HAP-1 (cell line): ENCODE measurements around the gene CPHXL2.

ENCODE experiments used
- DNase-seq, 2 experiments: peaks; one replicate each; pipeline ENCODE4 v3.0.0-alpha.2; 2016 to 2020; ENCODE audit warnings: low spot score in 2 of 2
- H3K27me3 ChIP-seq: fragments of 250-450 bp; sonication (Bioruptor Pico); 2 replicates; pipeline ENCODE4 v1.5.1; 2020; ENCODE audit warnings: low read depth, mild to moderate bottlenecking, moderate library complexity
- H3K36me3 ChIP-seq: fragments of 250-450 bp; sonication (Bioruptor Pico); replicated peaks from 2 replicates; pipeline ENCODE4 v1.5.1; 2020; ENCODE audit warnings: mild to moderate bottlenecking
- H3K4me1 ChIP-seq: fragments of 250-450 bp; sonication (Bioruptor Pico); 2 replicates; pipeline ENCODE4 v1.5.1; 2020; ENCODE audit warnings: mild to moderate bottlenecking
- H3K4me3 ChIP-seq: fragments of 250-450 bp; sonication (Bioruptor Pico); 2 replicates; pipeline ENCODE4 v1.5.1; 2020; ENCODE audit warnings: mild to moderate bottlenecking, moderate library complexity
- H3K9me3 ChIP-seq: fragments of 250-450 bp; sonication (Bioruptor Pico); 2 replicates; pipeline ENCODE4 v1.5.1; 2020; ENCODE audit warnings: mild to moderate bottlenecking, moderate library complexity
- in situ Hi-C: fragments of 300-500 bp; cut with MboI; formaldehyde crosslinking; loops from 3 replicates; pipeline ENCODE4 v1.14.3; 2020; ENCODE audit warnings: low sequenced_read_pairs, inconsistent platforms, mixed read lengths

CPHXL2 gene

DNA sequence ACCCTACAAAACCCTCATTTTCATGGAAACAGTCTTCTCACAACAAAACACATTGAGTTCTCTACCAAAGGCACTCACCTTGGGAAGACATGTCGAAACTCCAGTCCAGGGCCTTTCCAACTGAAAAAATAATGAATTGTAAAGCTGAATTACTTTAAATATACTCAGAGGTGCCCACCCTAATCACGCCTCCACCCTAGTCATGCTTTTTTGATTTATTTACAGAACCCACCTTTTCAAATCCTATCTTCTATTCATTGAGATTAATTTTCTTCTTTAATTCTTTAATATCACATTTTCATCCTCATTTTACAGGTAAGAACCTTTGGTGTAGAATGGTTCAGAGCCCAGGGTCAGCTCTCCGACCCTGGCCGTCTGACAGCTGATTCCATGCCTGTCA, at the start of gene CPHXL2:
TSS of gene CPHXL2 (minus strand) at position 101 of the 400 bp plus-strand sequence. CDS start at position 91, 10 bp downstream.
- Histone ChIP-seq H3K4me3 (no peak within 1 kb of the TSS), H3K9me3 (no peaks in the 10 kb centered on the region), H3K27me3 (no peaks in the 10 kb centered on the region), H3K4me1 (no peaks in the 10 kb centered on the region), H3K36me3 (no peaks in the 10 kb centered on the region)
- DNase-seq: no peak
- in situ Hi-C loops: no loop called here

DNA sequence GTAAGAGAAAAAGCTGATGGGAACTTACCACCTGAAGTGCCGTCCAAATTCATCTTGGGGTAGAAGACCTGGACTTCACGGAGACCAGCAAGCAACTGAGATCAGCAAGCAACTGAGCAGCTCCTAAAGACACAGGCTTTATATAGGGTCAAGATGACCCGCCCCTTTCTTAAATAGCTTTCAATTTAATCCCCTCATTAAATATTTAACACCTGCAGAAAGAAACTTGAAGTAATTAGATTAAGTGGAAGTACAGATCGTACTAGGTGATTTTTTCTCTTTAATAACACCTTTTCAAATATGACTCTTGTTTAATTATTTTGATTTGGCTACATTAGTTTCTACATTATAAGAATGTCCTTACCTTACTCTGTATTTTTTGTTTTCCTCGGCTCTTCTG, 49.6 kb upstream of the CPHXL2 start, which contains the start of gene CPHXL:
TSS of gene CPHXL (minus strand) at position 101 of the 400 bp plus-strand sequence. CDS start at position 53, 48 bp downstream.
- Histone ChIP-seq H3K4me1 (no peaks in the 10 kb centered on the region), H3K9me3 (no peaks in the 10 kb centered on the region), H3K36me3 (no peaks in the 10 kb centered on the region), H3K4me3 (no peak within 1 kb of the TSS), H3K27me3 (no peaks in the 10 kb centered on the region)
- DNase-seq: no peak
- in situ Hi-C loops: no loop called here

DNA sequence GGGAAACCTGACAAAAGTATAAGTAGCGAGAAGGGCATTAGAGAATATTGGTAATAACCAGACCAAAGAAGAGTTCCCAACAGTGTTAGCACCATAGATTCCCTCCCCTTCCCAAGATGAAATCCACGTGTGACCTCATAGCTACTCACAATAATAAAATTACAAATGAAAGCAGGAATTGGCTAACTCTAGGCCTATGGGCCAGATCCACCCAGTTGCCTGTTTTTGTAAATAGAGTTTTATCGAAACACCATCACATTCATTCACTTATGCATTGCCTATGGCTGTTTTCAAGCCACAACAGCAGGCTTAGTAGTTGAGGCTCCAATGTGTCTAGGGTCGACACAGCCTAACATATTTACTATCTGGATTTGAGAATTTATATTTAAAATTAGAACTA, 41.6 kb upstream of the CPHXL2 start:
- H3K27me3 ChIP-seq: no peaks in the 10 kb centered on the region
- no peaks in the 10 kb centered on the region for H3K9me3 ChIP-seq
- no peak for DNase-seq
- no peaks in the 10 kb centered on the region for H3K36me3 ChIP-seq
- no peaks in the 10 kb centered on the region for H3K4me1 ChIP-seq
- in situ Hi-C loops: no loop called here
- no peak overlapping the region for H3K4me3 ChIP-seq

DNA sequence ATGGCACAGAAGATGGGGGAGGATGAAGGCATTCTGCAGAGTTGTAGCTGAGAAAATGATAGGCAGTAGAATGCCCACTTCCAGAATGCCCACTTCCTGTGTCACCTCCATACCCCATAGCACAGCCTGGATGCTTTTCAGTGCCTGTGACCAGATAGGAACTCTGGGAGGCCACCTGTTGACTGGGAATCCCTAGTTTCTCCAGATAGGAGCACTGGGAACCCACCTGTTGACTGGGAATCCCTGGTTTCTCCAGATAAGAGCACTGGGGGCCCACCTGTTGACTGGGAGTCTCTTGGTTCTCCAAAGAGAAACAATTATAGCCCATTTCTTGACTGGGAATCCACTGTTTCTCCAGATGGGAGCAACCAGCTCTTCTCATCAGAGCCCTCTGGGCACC, 37.9 kb upstream of the CPHXL2 start:
- no peaks in the 10 kb centered on the region for H3K4me1 ChIP-seq
- in situ Hi-C loops: no loop called here
- H3K9me3 ChIP-seq: no peaks in the 10 kb centered on the region
- no peaks in the 10 kb centered on the region for H3K36me3 ChIP-seq
- no peak overlapping the region for H3K4me3 ChIP-seq
- H3K27me3 ChIP-seq: no peaks in the 10 kb centered on the region; the same call in 1 of the 2 replicates
- DNase-seq: no peak

DNA sequence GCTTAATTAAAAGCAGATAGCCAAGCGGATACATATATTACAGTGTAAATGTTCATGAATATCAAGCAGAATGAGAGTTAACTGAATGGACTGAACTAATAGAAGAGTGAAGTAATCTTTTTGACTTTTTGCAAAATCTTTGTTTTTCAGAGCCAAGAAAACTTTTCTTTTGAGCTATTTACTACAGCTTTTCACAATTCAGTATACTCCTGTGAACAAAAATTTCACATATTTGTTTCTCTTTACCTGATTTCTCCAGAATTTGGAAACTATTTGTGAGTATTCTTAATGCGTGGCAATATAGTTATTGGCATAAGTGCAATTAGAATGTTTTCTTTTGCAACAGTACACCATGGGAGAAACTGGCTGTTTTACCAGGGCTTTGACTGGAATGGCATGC, 33.5 kb upstream of the CPHXL2 start:
- in situ Hi-C loops: no loop called here
- no peaks in the 10 kb centered on the region for H3K36me3 ChIP-seq
- H3K9me3 ChIP-seq: no peaks in the 10 kb centered on the region
- no peak overlapping the region for H3K4me3 ChIP-seq
- H3K4me1 ChIP-seq: no peaks in the 10 kb centered on the region
- peaks cover 6% of the 10 kb centered on the region for H3K27me3 ChIP-seq
- DNase-seq: no peak

DNA sequence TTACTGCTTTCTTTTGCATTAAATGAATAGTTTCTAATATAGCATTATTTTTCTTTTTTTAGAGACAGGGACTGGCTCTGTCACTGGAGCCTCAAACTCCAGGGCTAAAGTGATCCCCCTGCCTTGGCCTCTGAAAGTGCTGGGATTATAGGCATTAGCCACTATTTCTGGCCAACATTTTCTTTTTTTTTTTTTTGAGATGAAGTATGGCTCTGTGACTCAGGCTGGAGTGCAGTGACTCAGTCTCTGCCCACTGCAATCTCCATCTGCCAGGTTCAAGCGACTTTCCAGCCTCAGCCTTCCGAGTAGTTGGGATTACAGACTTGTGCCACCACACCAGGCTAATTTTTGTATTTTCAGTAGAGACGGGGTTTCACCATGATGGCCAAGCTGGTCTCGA, 26.5 kb upstream of the CPHXL2 start:
- no peak for DNase-seq
- in situ Hi-C loops: no loop called here
- H3K27me3 ChIP-seq: no peaks in the 10 kb centered on the region

DNA sequence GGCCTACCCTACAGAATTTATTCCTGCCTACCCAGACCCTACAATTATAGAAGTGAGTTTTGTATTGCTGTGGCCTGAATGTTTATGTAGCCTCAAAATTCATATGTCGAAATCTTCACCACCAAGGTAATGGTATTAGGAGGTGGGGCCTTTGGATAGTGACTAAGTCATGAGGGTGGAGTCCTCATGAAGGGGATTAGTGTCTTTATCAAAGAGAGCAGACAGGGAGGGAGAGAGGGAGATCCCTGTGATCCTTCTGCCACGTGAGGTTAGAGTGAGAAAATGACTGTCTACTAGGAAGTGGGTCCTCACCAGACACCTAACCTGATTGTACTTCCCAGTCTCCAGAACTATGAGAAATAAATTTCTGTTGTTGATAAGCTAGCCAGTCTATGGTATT, 25.4 kb upstream of the CPHXL2 start:
- Histone ChIP-seq H3K36me3 (no peaks in the 10 kb centered on the region), H3K27me3 (no peaks in the 10 kb centered on the region), H3K4me3 (no peak overlapping the region), H3K4me1 (no peaks in the 10 kb centered on the region), H3K9me3 (no peaks in the 10 kb centered on the region)
- in situ Hi-C loops: no loop called here
- DNase-seq: no peak

More for the DNA sequence above, 26.5 kb upstream of the CPHXL2 start:
- Histone ChIP-seq H3K4me3 (no peak overlapping the region), H3K36me3 (no peaks in the 10 kb centered on the region), H3K9me3 (no peaks in the 10 kb centered on the region), H3K4me1 (no peaks in the 10 kb centered on the region)

DNA sequence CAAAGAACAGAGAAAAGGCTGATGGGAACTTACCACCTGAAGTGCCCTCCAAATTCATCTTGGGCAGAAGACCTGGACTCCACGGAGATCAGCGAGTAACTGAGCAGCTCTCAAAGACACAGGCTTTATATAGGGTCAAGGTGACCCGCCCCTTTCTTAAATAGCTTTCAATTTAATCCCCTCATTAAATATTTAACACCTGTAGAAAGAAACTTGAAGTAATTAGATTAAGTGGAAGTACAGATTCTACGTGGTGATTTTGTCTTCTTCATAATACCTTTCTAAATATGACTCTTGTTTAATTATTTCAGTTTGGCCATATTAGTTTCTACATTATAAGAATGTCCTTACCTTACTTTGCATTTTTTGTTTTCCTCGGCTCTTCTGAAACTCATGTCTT, 24.6 kb upstream of the CPHXL2 start, which contains the start of gene DUXB:
TSS of gene DUXB (minus strand) at position 101 of the 400 bp plus-strand sequence. CDS start at position 58, 43 bp downstream.
- H3K9me3 ChIP-seq: no peaks in the 10 kb centered on the region
- in situ Hi-C loops: no loop called here
- no peaks in the 10 kb centered on the region for H3K27me3 ChIP-seq
- no peak within 1 kb of the TSS for H3K4me3 ChIP-seq
- DNase-seq: no peak
- no peaks in the 10 kb centered on the region for H3K36me3 ChIP-seq
- H3K4me1 ChIP-seq: no peaks in the 10 kb centered on the region

DNA sequence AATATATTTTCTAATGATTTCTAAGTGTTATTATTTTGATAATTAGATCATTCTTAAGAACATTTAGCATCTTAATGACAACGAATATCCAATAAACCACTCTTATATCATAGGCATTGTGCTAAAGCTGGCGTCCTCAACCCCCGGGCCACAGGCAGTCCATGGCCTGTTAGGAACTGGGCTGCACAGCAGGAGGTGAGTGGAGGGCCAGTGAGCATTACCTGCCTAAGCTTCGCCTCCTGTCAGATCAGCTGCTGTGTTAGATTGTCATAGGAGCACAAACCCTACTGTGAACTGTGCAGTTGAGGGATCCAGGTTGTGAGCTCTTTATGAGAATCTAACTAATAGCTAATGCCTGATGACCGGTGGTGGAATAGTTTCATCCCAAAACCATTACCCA, 20.8 kb upstream of the CPHXL2 start:
- in situ Hi-C loops: no loop called here
- H3K27me3 ChIP-seq: no peaks in the 10 kb centered on the region
- no peaks in the 10 kb centered on the region for H3K4me1 ChIP-seq
- H3K4me3 ChIP-seq: no peak overlapping the region
- no peak for DNase-seq
- H3K9me3 ChIP-seq: no peaks in the 10 kb centered on the region
- no peaks in the 10 kb centered on the region for H3K36me3 ChIP-seq

DNA sequence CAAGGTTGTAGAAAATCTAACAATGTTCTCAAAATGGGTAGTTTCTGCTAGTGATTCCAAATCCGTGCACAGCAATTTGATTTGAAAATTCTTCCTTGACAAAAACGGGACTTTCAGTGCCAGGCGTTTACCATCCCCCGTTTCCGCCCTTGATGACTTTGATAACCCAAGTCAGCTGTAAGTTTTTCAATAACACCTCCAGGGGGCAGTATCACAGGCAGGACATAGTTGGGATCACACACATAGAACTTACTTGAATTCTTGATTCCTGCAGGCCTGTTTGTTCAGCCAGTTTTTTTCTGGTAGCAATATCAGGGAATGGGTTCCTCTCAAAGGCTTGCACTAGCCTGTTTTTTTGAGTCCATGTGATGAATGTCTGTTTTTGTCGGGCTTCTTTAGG, 18.9 kb upstream of the CPHXL2 start:
- no peaks in the 10 kb centered on the region for H3K9me3 ChIP-seq
- no peaks in the 10 kb centered on the region for H3K4me1 ChIP-seq
- no peaks in the 10 kb centered on the region for H3K36me3 ChIP-seq
- peak in 1 of 2 experiments; percentile 12 for DNase-seq
- in situ Hi-C loops: no loop called here
- no peak overlapping the region for H3K4me3 ChIP-seq
- no peaks in the 10 kb centered on the region for H3K27me3 ChIP-seq

DNA sequence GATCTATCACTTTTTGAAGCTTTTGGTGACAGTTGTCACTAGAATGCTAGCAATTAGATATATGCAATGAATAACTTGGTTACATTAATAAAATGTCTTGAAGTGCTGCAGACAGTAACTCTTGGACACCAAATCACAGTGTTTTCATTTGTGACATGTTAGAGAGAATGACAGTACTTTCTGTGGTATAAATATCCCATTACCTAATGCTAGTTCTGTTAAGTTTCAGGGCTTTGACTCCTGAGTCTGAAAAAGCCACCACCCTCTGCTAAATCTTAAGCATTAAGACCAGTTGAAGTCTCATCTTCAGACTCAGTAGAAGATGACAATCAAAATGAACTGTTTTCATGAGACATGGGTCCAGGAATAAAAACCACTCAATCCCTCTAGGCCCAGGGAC, 10.6 kb upstream of the CPHXL2 start:
- DNase-seq: no peak

DNA sequence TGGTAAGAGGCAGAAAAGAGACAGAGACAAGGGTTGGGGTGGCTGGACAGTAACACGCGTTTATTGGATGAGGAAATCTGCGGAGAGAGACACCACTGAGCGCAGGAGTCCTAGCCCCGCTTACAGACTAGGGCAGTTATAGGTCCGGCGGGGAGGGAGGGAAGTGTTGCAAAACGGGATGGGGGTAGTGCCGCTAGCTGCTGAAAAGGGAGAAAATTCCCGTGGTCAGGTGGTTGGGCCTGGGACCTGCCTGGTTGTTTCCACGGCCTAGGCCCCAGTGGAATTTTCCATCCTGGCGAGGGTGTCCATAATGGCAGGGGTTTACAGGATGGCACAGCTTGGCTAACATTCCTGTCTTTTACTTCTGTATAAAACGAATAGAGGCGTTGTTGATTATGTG, 5.5 kb upstream of the CPHXL2 start:
- no peaks in the 10 kb centered on the region for H3K36me3 ChIP-seq
- in situ Hi-C loops: no loop called here
- H3K4me3 ChIP-seq: no peak overlapping the region
- H3K9me3 ChIP-seq: no peaks in the 10 kb centered on the region; the same call in 1 of the 2 replicates
- no peaks in the 10 kb centered on the region for H3K27me3 ChIP-seq
- DNase-seq: no peak
- no peaks in the 10 kb centered on the region for H3K4me1 ChIP-seq

More for the DNA sequence above, 10.6 kb upstream of the CPHXL2 start:
- Histone ChIP-seq H3K27me3 (no peaks in the 10 kb centered on the region), H3K4me3 (no peak overlapping the region), H3K4me1 (no peaks in the 10 kb centered on the region), H3K36me3 (no peaks in the 10 kb centered on the region), H3K9me3 (no peaks in the 10 kb centered on the region; the same call in 1 of the 2 replicates)
- in situ Hi-C loops: no loop called here

DNA sequence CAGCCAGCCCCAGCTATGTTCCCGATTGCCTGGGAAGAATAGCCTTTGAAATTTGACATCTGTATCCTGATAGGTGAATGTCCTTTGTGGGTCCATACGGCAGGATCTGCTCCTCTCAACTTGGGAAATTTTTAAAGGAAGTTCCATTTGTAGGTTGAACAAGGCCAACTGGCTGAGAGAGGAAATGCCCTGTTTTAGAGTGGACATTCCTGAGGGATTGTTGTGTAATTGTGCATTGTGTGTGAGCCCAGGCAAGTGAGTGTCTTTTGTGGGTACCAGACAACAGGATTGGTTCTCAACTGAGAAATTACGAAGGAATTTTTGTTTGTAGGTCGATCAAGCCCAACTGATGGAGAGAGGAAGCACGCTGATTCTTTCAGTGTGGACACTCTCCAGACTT, 2.6 kb upstream of the CPHXL2 start:
- no peak for DNase-seq
- Histone ChIP-seq H3K9me3 (no peaks in the 10 kb centered on the region; the same call in 1 of the 2 replicates), H3K4me3 (no peak overlapping the region), H3K4me1 (no peaks in the 10 kb centered on the region), H3K36me3 (no peaks in the 10 kb centered on the region), H3K27me3 (no peaks in the 10 kb centered on the region)
- in situ Hi-C loops: no loop called here

DNA sequence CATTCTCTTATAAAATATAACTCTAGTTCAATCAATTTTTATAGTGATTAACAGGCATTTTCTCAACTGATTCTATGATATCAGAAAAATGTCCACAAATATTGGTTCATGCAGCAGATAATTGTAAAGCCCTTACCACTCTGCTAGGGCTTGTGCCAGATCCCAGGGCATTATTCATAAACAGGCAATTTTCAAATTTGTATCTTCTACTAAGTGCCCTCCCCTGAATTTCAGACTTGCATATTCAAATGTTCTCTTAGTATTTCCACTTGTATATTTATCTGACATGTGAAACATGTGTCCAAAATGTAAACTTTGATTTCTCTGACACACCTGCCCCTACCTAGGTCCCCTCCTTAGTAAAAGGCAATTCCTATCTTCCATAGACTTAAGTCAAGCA, 9.3 kb downstream of the CPHXL2 start:
- Histone ChIP-seq H3K36me3 (no peaks in the 10 kb centered on the region), H3K4me3 (no peak overlapping the region), H3K27me3 (no peaks in the 10 kb centered on the region), H3K9me3 (no peaks in the 10 kb centered on the region), H3K4me1 (no peaks in the 10 kb centered on the region)
- DNase-seq: no peak
- in situ Hi-C loops: no loop called here

DNA sequence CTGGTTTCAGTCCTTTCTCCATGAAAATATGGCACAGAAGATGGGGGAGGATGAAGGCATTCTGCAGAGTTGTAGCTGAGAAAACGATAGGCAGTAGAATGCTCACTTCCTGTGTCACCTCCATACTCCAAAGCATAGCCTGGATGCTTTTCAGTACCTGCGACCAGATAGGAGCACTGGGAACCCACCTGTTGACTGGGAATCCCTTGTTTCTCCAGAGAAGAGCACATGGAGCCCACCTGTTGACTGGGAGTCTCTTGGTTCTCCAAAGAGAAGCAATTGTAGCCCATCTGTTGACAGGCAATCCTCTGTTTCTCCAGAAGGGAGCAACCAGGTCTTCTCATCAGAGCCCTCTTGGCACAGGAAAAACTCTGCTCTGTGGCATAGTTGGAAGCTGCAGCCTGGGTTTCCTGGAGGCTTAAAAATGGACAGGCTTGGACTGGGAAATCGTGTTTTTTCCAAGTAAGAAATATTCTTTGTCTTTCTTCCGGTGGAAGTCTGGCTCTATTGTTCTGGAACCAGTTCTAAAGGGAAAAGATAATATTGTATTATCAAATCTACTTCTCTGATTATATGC, 16.0 kb downstream of the CPHXL2 start:
- in situ Hi-C loops: no loop called here
- H3K4me1 ChIP-seq: no peaks in the 10 kb centered on the region
- H3K4me3 ChIP-seq: no peak overlapping the region
- H3K27me3 ChIP-seq: no peaks in the 10 kb centered on the region
- DNase-seq: no peak
- peaks cover 25% of the 10 kb centered on the region for H3K36me3 ChIP-seq
- no peaks in the 10 kb centered on the region for H3K9me3 ChIP-seq
